ENCODE results near the gene ACSS1.

The ACSS1 gene

DNA sequence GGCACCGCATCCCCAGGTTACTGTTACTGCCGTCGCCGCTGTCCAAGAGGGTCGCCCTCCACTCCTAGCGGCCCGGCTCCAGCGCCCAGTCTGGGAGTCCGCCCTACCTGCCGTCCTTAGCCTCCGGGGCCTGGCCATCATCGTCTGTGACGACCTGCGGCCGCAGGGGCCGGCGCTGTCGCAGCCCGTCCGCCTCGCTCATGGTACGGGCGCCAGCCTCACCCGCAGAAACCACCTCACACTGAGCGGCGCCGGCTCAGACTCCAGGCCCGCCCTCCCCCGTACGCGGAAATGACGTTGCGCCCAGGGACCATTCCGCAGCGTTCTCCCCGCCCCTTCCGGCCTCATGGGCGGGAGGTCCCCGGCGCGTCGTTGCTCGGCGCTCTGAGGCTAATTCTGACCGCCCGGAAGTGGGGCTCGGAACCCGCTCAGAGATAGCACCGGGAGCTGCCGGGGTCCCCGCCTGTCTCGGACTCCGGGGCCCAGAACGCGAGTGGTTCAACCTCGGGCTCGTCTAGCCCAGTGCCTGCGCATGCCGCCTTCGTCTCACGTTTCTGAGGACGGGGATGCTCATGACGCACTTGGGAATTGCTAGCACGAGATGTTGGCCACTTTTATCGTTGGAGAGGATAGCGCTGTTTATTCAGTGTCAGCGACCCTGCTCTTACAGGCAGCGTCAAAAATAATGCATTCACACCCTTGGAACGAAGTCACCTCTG, 65.3 kb downstream of the ACSS1 start, which contains the start of gene APMAP:
TSS of gene APMAP (minus strand) at position 265 of the 719 bp plus-strand sequence. CDS start at position 202, 63 bp downstream.
- DNase-seq: peak; percentile 98

DNA sequence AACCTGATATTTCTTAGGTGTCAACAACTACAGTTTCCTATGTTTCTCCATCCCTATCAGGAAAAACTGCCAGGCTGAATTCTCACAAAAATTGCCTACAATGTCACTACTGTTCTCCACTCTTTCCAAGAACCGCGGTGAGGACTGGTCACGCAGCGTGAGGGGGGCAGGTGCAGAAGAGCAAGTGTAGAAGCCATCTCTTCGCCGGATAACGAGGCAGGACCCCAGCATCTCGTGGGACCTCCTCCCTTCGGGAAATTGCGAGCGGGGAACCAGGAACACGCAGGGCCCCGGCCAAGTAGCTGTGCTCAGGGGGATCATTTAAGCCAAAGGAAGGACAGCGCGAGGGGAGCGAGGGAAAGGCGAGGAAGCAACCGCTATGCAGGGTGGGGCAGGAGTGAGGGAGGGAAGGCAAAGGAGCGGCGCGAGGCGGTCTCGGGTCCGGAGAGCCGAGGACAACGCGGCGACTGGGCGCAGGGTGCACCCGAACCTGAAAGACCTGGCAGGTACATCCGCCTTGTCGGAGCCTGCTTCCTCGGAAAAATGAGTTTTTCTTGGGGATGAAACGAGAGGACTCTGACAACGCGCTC, 65.9 kb downstream of the ACSS1 start:
- peak; percentile 48 for DNase-seq

DNA sequence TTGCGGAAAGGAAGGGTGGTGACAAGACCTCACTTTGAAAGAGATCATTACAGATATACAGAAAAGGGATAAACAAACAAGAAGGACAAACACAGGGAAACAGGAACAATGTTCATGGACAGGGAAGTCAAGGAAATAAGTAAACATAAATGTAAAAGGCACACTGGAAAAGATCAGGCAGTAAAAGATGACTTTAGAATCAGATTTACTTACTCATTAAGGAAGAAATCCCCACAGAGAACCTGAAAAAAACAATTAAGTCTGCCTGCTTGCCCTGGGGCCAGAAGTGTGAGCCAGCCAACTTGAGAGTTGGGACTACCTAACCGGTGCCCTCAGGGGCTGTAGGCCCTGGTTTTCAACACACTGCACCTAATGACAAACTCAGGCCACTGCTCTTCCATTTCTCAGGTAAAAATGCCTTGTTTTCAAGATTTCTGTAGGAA, 67.1 kb downstream of the ACSS1 start:
- DNase-seq: no peak

GRCh38 chr20:24989162-24989561, 68.8 kb downstream of the ACSS1 start:
- peak; percentile 45 for DNase-seq

DNA sequence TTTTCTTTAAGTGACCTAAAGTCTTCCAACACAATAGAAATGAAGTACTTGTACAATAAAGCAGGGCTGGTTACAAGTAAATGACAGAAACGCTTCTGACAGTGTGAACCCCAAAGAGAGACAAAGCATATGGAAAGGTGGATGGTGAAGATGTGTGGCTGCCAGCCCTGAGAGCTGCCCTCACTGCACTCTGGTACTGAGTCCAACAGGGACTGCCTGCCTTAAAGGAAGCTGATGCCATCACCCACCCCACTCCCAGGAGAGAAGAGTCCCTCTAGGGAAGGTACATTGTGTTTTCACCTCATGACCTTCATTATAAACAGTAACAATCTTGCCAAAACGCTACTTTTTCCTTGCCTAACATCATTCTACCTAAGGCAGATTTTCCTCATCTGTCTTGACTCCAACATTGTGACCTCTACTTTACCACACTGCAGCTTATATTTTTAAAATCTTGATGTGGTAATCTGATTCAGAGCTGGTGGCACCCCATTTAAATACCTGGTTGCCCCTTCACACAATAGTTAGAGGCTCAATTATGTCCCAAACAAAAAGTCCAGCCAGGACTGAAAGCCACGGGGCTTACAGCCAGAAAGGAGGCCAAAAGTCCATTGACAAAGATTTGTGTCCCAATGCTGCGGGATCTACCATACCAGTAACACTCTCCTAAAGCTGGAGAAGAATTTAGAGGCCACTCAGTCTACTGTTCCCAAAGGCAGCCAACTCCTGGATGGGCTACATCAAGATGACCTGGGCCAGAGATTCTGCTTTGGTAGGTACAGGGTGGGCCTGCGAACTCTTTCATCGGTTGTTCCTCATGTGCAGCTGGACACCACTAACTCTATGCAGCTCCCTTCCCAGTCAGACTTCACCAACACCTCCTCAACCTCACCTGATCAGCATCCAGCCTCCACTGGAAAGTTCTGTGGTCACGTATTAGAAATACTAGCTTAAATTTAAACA, 69.8 kb downstream of the ACSS1 start:
- no peak for DNase-seq

- no peak for DNase-seq
Observed at GRCh38 chr20:24987244-24987643, 70.7 kb downstream of the ACSS1 start.

DNA sequence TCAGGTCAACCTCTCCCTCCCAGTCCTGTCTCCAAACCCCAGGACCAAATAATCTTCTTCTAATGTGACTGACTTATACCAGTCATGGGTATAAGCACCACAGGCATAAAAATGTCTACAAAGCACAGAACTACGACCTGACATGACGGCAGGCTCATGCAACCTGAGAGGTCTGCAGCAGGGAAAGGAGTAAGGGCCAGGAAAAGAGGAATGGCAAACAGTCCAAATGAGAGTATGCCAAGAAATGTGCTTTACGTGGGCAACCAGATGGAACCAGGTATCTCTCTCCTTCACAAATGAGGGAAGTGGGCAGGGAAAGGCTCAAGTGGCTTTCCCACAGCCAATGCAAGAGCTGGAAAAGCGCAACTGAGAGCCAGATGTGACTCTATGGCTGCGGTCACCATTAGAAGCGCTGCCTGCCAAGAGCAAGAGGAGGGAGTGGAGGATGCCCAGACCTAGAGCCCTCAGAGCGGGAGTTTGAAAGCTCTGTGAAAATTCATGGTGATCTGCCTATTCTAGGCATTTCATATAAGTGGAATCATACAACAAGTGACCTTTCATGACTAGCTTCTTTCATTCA, 71.4 kb downstream of the ACSS1 start:
- no peak for DNase-seq

DNA sequence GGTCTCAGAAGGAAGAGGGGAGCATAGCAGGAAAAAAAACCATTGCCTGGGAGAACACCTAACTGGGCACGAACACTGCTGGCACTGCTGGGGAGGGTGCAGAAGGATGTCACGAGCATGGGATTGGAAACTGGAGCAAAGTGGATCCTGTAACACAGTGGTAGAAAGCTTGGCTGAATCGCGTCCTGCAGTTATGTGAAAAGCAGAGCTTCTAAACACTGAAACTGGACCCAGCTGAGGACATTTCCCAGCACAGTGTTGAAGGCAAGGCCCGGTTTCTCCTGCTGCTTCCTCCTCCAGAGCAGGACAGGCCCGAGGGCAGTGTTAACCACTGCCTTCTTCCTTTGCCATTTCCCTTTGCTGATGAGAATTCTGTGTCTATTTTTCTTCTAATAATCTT, 72.1 kb downstream of the ACSS1 start:
- DNase-seq: no peak

- peak; percentile 41 for DNase-seq
Observed at GRCh38 chr20:24984961-24985640, 72.8 kb downstream of the ACSS1 start.

DNA sequence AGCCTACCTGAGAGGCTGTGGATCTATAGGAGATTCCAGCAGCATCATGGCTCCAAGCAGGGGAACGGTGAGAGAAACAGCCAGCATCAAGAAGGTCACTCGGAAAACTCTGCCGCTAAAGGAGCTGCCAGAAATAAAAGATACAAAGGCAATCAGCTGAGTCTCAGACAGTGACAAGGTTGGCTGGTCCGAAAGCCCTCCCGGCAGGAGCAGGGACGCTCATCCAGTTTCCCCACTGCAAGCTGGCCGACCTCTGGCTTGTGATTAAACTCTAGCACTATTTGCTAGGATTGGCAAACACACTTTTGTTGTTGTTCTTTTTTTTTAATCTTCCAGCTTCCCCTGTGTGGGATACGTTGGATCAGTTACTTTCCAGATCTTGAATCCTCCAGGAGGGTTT, 74.0 kb downstream of the ACSS1 start:
- no peak for DNase-seq

GRCh38 chr20:24981790-24982189, 76.1 kb downstream of the ACSS1 start:
- peak; percentile 55 for DNase-seq

DNA sequence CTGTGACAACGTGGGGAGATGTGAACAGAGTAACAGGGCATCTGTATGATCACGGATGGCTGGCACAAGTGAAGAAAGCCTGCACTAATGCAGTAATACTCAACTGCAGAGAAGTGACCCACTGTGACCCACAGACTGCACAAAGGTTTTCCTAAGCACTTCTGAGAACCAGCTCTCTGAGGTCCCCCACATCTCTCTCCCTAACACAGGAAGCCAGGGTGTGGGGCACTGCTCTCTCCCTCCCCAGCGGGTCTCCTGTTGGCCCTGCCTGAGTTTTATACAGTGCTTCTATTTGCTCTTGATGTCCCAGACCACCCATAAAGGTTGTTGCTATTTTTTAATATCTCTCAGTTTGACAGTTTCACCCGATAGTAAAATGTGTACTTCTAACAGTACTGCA, 76.7 kb downstream of the ACSS1 start:
- DNase-seq: no peak

- DNase-seq: peak; percentile 27
Observed at GRCh38 chr20:24980291-24981053, 77.5 kb downstream of the ACSS1 start.

DNA sequence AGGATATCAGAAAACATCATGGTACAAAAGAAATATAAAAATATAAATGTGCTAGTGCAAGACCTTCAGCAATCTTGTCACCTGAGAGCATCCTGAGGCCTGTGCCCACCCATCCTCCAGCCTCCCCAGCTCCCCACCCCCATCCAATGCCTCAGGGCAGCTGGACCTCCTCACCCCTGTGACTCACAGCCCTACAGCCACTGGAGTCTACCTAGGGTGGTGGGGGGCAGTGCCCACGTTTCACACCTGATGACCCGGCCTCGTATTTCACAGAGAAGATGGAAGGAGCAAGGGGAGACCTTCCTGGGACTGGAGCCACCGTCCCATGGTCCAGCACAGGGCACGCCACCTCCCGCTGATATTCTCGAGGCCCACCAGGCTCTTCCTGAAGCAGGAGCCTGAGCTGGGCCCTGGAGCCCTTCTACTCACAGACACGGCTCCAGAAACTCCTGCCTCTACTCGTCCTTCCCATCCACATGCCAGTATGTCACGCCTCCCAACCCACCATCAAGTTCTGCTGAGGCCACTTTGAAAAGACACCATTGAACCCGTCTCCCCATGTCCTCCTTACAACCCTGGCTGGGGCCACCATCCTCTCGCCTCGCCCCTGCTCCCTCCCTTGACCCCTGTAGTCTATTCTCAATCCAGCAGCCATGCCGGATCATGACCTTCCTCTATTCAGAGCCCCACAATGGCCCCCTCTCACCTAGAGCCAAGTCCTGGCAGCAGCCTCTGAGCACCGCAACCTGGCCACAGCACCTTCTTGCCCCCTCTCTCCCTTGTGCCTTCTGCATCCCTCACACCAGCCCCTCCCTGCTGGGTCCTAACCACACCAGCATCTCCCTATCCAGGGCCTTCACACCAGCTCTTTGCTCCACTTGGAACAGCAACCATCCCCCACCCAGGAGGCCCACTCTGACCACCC, 78.6 kb downstream of the ACSS1 start:
- no peak for DNase-seq

DNA sequence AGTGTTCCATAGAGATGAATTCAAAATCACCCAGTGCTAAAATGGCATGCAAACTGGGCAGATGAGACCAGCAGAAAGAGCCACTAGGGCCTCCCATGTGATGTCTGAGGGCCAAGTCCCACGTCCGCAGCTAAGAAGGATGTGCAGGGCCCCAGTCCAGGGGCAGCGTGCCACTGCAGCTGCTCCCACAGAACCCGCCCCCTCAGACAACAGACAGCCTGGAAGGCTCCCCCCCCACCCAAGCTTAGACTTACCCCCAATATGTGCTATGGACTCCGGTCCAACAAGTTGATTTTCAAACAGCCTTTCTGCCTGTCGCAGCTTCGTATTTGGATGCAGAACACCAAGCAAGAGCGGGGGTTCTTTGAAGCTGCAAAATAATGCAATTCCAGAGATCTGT, 79.4 kb downstream of the ACSS1 start:
- DNase-seq: no peak

- no peak for DNase-seq
Observed at GRCh38 chr20:24977797-24978196, 80.1 kb downstream of the ACSS1 start.

DNA sequence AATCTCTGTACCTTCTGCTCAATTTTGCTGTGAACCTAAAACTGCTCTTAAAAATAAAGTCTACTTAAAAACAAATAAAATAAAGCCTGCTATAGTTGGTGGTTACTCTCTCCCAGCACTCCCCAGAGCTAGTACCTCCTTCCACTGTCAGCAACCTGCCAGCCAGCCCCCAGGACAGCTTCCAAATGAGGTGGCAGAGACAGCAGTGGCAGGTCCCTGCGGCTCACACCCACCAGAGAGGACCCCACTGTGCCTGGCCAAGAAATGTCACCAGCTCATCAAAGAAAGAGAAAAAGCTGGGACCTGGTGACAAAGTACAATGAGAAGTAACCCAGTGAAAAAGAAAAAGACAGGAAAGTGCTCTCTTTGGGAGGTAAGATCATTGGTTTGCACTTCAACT, 80.6 kb downstream of the ACSS1 start:
- DNase-seq: no peak

- DNase-seq: no peak
Observed at GRCh38 chr20:24972341-24972740, 85.6 kb downstream of the ACSS1 start.

GRCh38 chr20:24971376-24972101, 86.4 kb downstream of the ACSS1 start:
- DNase-seq: no peak

GRCh38 chr20:24970754-24971153, 87.2 kb downstream of the ACSS1 start:
- DNase-seq: no peak

Measured in hematopoietic multipotent progenitor cell treated with erythropoietin and hydrocortisone succinate and interleukin-3 and kit ligand, for 4 days (in vitro differentiated cells).